CD14-positive monocyte (primary cell): ENCODE data around the gene SEPHS1. TPM values are rescaled to one million over a fixed set of nuclear protein-coding genes. Genes with fewer than 3 reads are reported as not detected.

Source experiments
- DNase-seq, 3 donors: peaks; one replicate each; pipeline ENCODE4 v3.0.0-alpha.2; 2011 to 2022
- H2AFZ ChIP-seq: 2 replicates; pipeline ENCODE4 v1.6.0; 2012; ENCODE audit warnings: mild to moderate bottlenecking, low read depth, low read length, inconsistent platforms; ENCODE audit not compliant: insufficient read depth, poor library complexity, severe bottlenecking
- H3K27ac ChIP-seq, 2 donors: 1 replicate in 1 of 2; 2 replicates in 1 of 2; pipeline ENCODE4 v1.5.1; 2012 to 2013; ENCODE audit warnings: low read length in 2 of 2, control low read depth in 1 of 2, inconsistent platforms in 1 of 2, low read depth in 1 of 2, mild to moderate bottlenecking in 1 of 2
- H3K27me3 ChIP-seq, 2 donors: one replicate each; pipeline versions ENCODE4 v1.6.0 to v1.6.1; 2011 to 2013; ENCODE audit warnings: low read length in 2 of 2; ENCODE audit not compliant: control insufficient read depth in 2 of 2, insufficient read depth in 2 of 2
- H3K36me3 ChIP-seq, 2 donors: replicated peaks in 1 of 2; 1 replicate in 1 of 2; 2 replicates in 1 of 2; pipeline versions ENCODE4 v1.5.1 to v1.6.1; 2012 to 2013; ENCODE audit warnings: low read length in 2 of 2, control low read depth in 1 of 2, inconsistent platforms in 1 of 2, mild to moderate bottlenecking in 1 of 2; ENCODE audit not compliant: insufficient read depth in 2 of 2, control insufficient read depth in 1 of 2
- H3K4me1 ChIP-seq, 2 donors: 1 replicate in 1 of 2; 2 replicates in 1 of 2; pipeline versions ENCODE4 v1.5.1 to v1.6.1; 2012 to 2013; ENCODE audit warnings: low read length in 2 of 2, control low read depth in 1 of 2, inconsistent platforms in 1 of 2, mild to moderate bottlenecking in 1 of 2, moderate library complexity in 1 of 2; ENCODE audit not compliant: insufficient read depth in 2 of 2, control insufficient read depth in 1 of 2
- H3K4me2 ChIP-seq: replicated peaks from 2 replicates; pipeline ENCODE3; 2012; ENCODE audit warnings: low read length, moderate library complexity, mild to moderate bottlenecking; ENCODE audit not compliant: poor library complexity, severe bottlenecking; ENCODE audit errors: extremely low read depth
- H3K4me3 ChIP-seq, 3 experiments: fragments of 200-600 bp in 1 of 3; sonication (generic) in 1 of 3; replicated peaks in 1 of 3; 1 replicate in 2 of 3; 2 replicates in 1 of 3; pipeline ENCODE4 v1.5.1; 2011 to 2013; ENCODE audit warnings: low read length in 3 of 3, mild to moderate bottlenecking in 3 of 3, control low read depth in 2 of 3, low read depth in 2 of 3, inconsistent platforms in 1 of 3, moderate library complexity in 1 of 3
- H3K79me2 ChIP-seq: 2 replicates; pipeline ENCODE4 v1.6.0; 2012; ENCODE audit warnings: mild to moderate bottlenecking, control low read depth, inconsistent platforms, low read length, moderate library complexity; ENCODE audit not compliant: insufficient read depth
- H3K9ac ChIP-seq: 2 replicates; pipeline ENCODE4 v1.6.0; 2017; ENCODE audit warnings: low read length, mild to moderate bottlenecking; ENCODE audit not compliant: insufficient read depth, poor library complexity, severe bottlenecking
- H3K9me3 ChIP-seq, 2 donors: replicated peaks in 1 of 2; 1 replicate in 1 of 2; 2 replicates in 1 of 2; pipeline versions ENCODE4 v1.5.1 to v1.6.1; 2012 to 2013; ENCODE audit warnings: low read length in 2 of 2, control low read depth in 1 of 2; ENCODE audit not compliant: control insufficient read depth in 1 of 2, insufficient read depth in 1 of 2
- H4K20me1 ChIP-seq: 2 replicates; pipeline ENCODE4 v1.6.0; 2012; ENCODE audit warnings: mild to moderate bottlenecking, low read length, control low read depth, moderate library complexity; ENCODE audit not compliant: insufficient read depth
- H3K27ac Mint-ChIP-seq, 7 donors: one replicate each; pipeline ENCODE4 v1.8.0; 2020; ENCODE audit warnings: mild to moderate bottlenecking in 7 of 7, mixed read lengths in 7 of 7, moderate library complexity in 6 of 7, inconsistent platforms in 2 of 7
- H3K27me3 Mint-ChIP-seq, 3 donors: one replicate each; pipeline ENCODE4 v1.8.0; 2021 to 2022; ENCODE audit warnings: low read depth in 3 of 3, mild to moderate bottlenecking in 3 of 3, mixed read lengths in 3 of 3, moderate library complexity in 3 of 3, inconsistent platforms in 1 of 3
- H3K36me3 Mint-ChIP-seq, 2 donors: one replicate each; pipeline ENCODE4 v1.8.0; 2020; ENCODE audit warnings: mixed read lengths in 2 of 2, inconsistent platforms in 1 of 2, mild to moderate bottlenecking in 1 of 2
- H3K4me1 Mint-ChIP-seq: one replicate; pipeline ENCODE4 v1.8.0; 2020; ENCODE audit warnings: mild to moderate bottlenecking, mixed read lengths
- H3K4me3 Mint-ChIP-seq, 2 donors: one replicate each; pipeline ENCODE4 v1.8.0; 2020; ENCODE audit warnings: mild to moderate bottlenecking in 2 of 2, mixed read lengths in 2 of 2, moderate library complexity in 1 of 2
- H3K9me3 Mint-ChIP-seq, 7 donors: one replicate each; pipeline ENCODE4 v1.8.0; 2020 to 2022; ENCODE audit warnings: mixed read lengths in 7 of 7, mild to moderate bottlenecking in 6 of 7, moderate library complexity in 6 of 7, inconsistent platforms in 2 of 7
- CTCF ChIP-seq: fragments of 200-600 bp; IDR thresholded peaks from one replicate; pipeline ENCODE4 v1.8.0; 2022; ENCODE audit warnings: antibody characterized with exemption, mild to moderate bottlenecking
- WGBS: methylation state at CpG from one replicate; pipeline ENCODE4 v1.1.5; 2013; ENCODE audit warnings: missing lambda C conversion rate; ENCODE audit not compliant: insufficient coverage; 5-methylcytosine and 5-hydroxymethylcytosine counted together
- intact Hi-C, 2 donors: fragments of 100-400 bp; cut with micrococcal nuclease; formaldehyde crosslinking; loops; one replicate each; pipeline versions ENCODE4 v1.15.0 to v1.15.1; 2023
- polyA plus RNA-seq, 3 donors: library from polyadenylated mRNA; depleted of rRNA in 1 of 3; unstranded in 2 of 3; stranded (reverse) in 1 of 3; fragments of 300-500 nt in 2 of 3; fragments of >200 nt in 1 of 3; fragmentation: Illumina TruSeq in 2 of 3; gene quantifications; 1 replicate in 2 of 3; 2 replicates in 1 of 3; pipeline ENCODE4 v1.2.3, GENCODE V29; 2012 to 2021

Gene SEPHS1
- polyA plus RNA-seq, 3 donors, result 11.9 to 16.3 (median 15.1) TPM

DNA sequence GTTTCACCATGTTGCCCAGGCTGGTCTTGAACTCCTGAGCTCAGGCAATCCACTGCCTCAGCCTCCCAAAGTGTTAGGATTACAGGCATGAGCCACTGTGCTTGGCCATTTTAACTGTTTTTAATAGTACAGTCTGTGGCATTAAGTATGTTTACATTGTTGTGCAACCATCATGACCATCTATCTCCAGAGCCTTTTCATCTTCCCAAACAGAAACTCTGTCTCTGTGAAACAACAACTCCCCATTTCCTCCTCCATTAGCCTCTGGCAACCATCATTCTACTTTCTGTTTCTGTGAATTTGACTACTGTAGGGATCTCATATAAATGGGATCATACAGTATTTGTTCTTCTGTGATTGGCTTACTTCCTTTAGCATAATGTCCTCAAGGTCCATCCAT is 48.3 kb upstream of the SEPHS1 start:
- no peak overlapping the region for H3K27ac Mint-ChIP-seq
- Histone ChIP-seq H3K27me3 (no peaks in the 10 kb centered on the region), H3K36me3 (no peaks in the 10 kb centered on the region), H2AFZ (no peak overlapping the region), H3K79me2 (no peaks in the 10 kb centered on the region), H3K27ac (no peak overlapping the region), H3K4me3 (no peak overlapping the region), H3K9ac (no peak overlapping the region), H3K4me2 (no peak overlapping the region), H3K4me1 (no peaks in the 10 kb centered on the region), H3K9me3 (no peaks in the 10 kb centered on the region), H4K20me1 (no peaks in the 10 kb centered on the region)
- H3K27me3 Mint-ChIP-seq, result peaks cover 2 to 6% (median 4%) of the 10 kb centered on the region in 3 donors
- DNase-seq, result no peak
- H3K9me3 Mint-ChIP-seq, result peaks cover 0 to 8% (median 2%) of the 10 kb centered on the region in 7 donors
- no peak for TF ChIP-seq CTCF
- no peaks in the 10 kb centered on the region for H3K4me1 Mint-ChIP-seq
- no peaks in the 10 kb centered on the region for H3K36me3 Mint-ChIP-seq
- no peak overlapping the region for H3K4me3 Mint-ChIP-seq
- intact Hi-C loops, result no loop called here

GRCh38 chr10:13395540-13395939 is 47.4 kb upstream of the SEPHS1 start:
- Histone ChIP-seq H3K9ac (no peak overlapping the region), H2AFZ (no peak overlapping the region), H3K36me3 (no peaks in the 10 kb centered on the region), H3K4me1 (no peaks in the 10 kb centered on the region), H3K79me2 (no peaks in the 10 kb centered on the region), H3K9me3 (no peaks in the 10 kb centered on the region), H4K20me1 (no peaks in the 10 kb centered on the region), H3K27me3 (no peaks in the 10 kb centered on the region), H3K4me3 (no peak overlapping the region), H3K4me2 (no peak overlapping the region), H3K27ac (no peak overlapping the region)
- WGBS, result no CpG with 5 or more reads among the region's 3 CpGs
- Mint-ChIP-seq H3K27ac (no peak overlapping the region), H3K9me3 (peaks cover 0 to 14% (median 5%) of the 10 kb centered on the region in 7 donors), H3K36me3 (no peaks in the 10 kb centered on the region), H3K4me1 (peaks cover 4% of the 10 kb centered on the region), H3K27me3 (peaks cover 2 to 6% (median 4%) of the 10 kb centered on the region in 3 donors), H3K4me3 (no peak overlapping the region)
- DNase-seq, result no peak
- TF ChIP-seq CTCF, result no peak
- intact Hi-C loops, result no loop called here
